ENCODE results near the gene CD69. TPM values are rescaled to one million over a fixed set of nuclear protein-coding genes. Genes with fewer than 3 reads are reported as not detected.

CD69 gene
- total RNA-seq, 4 donors from 2014 or later, result 4.4 to 83.3 (median 9.1) TPM

DNA sequence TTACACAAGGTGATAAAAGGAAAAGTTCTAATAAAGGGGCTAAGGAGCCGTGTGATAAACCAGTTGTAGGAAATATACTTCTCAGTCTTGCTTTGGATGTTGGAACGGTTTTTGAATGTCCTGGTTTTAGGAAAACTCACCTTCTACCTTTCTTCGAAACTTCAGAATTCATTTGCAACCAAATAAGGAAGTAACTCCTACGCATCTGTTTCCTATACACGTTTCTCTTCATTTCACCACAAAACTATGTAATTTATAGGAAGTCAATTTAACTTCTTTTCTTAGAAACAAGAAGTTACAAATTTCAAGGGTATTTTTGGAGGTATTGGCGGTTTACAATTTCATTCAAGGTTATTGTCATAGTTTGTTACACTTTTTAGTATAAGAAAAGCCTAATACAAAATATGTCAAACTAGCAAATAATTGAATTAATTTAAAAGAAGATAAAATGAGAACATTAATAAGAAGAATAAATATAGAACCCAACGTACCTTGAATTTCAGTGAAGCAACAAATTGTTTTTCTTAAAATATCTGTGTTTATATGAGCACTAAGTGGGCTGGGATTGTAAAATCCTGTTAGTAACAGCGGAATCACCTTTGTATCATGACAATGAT is 33.2 kb upstream of the CD69 start:
- TF ChIP-seq, protein P1, sequence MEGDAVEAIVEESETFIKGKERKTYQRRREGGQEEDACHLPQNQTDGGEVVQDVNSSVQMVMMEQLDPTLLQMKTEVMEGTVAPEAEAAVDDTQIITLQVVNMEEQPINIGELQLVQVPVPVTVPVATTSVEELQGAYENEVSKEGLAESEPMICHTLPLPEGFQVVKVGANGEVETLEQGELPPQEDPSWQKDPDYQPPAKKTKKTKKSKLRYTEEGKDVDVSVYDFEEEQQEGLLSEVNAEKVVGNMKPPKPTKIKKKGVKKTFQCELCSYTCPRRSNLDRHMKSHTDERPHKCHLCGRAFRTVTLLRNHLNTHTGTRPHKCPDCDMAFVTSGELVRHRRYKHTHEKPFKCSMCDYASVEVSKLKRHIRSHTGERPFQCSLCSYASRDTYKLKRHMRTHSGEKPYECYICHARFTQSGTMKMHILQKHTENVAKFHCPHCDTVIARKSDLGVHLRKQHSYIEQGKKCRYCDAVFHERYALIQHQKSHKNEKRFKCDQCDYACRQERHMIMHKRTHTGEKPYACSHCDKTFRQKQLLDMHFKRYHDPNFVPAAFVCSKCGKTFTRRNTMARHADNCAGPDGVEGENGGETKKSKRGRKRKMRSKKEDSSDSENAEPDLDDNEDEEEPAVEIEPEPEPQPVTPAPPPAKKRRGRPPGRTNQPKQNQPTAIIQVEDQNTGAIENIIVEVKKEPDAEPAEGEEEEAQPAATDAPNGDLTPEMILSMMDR (IDR thresholded peaks at IDR 0.05), result no peak
- no peak for TF ChIP-seq POLR2A (IDR thresholded peaks at IDR 0.05)
- DNase-seq, result no peak

DNA sequence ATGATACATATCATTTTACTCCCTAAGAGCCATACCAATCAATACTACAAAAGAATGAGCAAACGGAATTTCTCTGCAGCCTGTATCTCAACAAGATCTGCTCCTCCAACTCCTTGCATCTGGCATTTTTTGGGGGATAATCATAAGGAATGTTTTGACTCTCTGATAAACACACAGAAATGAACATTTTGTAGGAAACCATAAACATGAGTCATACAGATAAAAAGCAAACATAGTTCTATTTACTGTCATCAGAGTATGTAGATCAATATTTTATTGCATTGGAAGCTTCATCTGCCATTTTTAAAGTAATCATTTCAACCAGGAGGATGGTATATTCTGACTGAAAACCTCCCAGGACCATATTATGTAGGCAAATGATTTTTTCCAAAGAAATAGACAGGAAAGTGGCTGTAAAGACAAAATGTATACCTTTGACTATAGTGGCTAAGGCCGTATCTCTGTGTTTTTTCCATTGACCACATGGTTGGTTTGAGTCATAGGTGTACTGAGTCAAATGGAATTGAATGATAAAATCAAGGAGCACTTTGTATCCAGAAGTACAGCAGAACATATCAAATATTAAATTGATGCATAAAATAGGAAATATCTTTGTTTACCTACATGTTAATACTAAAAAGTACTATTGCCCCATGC is 32.4 kb upstream of the CD69 start:
- peaks cover 0 to 8% (median 0%) of the 10 kb centered on the region in 4 donors for H3K4me1 ChIP-seq
- H3K9me3 ChIP-seq, result no peaks in the 10 kb centered on the region
- H3K36me3 ChIP-seq, result no peaks in the 10 kb centered on the region
- H3K27ac ChIP-seq, result no peak overlapping the region
- H3K27me3 ChIP-seq, result no peaks in the 10 kb centered on the region
- no peak for TF ChIP-seq POLR2A (IDR thresholded peaks at IDR 0.05)
- TF ChIP-seq, protein P1 (IDR thresholded peaks at IDR 0.05), result no peak
- DNase-seq, result no peak
- no peak overlapping the region for H3K4me3 ChIP-seq

More for the DNA sequence above, 33.2 kb upstream of the CD69 start:
- Histone ChIP-seq H3K4me1 (peaks cover 0 to 8% (median 0%) of the 10 kb centered on the region in 4 donors), H3K4me3 (no peak overlapping the region), H3K9me3 (no peaks in the 10 kb centered on the region), H3K27ac (no peak overlapping the region), H3K27me3 (no peaks in the 10 kb centered on the region), H3K36me3 (no peaks in the 10 kb centered on the region)

DNA sequence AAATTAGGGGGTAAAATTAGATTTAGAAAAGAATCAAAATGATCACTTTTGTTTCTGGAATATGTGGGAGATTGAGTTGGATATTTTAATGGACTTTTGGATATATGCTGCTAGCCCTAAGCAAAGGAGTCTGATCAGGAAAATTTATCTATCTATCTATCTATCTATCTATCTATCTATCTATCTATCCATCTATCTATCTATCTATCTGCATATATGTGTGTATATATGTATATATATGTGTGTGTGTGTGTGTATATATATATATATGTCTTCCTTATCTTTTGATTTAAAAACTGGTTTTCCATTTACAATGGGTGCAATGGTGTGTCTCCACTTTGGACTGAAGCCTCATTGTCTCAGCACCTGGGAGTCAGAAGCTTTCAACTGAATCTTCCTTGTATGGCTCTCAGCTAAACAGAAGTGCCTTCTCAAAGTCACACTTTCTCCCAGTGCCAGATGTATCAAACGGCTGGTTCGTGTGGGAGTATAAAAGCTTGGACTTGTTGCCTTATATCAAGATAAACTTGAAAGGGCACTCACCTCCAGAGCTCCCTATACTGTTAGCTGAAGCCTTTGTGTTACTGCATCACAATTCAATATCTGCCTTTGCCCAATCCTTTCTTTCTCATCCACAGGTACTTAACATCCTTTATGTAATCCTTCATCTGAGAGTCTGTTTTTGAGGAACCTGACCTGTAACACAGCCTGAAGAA is 31.6 kb upstream of the CD69 start:
- H3K27ac ChIP-seq, result no peak overlapping the region
- H3K9me3 ChIP-seq, result no peaks in the 10 kb centered on the region
- TF ChIP-seq, protein P1 (IDR thresholded peaks at IDR 0.05), result no peak
- TF ChIP-seq POLR2A (IDR thresholded peaks at IDR 0.05), result no peak
- no peaks in the 10 kb centered on the region for H3K27me3 ChIP-seq
- DNase-seq, result no peak
- H3K4me1 ChIP-seq, result peaks cover 0 to 8% (median 0%) of the 10 kb centered on the region in 4 donors
- no peaks in the 10 kb centered on the region for H3K36me3 ChIP-seq
- H3K4me3 ChIP-seq, result no peak overlapping the region

DNA sequence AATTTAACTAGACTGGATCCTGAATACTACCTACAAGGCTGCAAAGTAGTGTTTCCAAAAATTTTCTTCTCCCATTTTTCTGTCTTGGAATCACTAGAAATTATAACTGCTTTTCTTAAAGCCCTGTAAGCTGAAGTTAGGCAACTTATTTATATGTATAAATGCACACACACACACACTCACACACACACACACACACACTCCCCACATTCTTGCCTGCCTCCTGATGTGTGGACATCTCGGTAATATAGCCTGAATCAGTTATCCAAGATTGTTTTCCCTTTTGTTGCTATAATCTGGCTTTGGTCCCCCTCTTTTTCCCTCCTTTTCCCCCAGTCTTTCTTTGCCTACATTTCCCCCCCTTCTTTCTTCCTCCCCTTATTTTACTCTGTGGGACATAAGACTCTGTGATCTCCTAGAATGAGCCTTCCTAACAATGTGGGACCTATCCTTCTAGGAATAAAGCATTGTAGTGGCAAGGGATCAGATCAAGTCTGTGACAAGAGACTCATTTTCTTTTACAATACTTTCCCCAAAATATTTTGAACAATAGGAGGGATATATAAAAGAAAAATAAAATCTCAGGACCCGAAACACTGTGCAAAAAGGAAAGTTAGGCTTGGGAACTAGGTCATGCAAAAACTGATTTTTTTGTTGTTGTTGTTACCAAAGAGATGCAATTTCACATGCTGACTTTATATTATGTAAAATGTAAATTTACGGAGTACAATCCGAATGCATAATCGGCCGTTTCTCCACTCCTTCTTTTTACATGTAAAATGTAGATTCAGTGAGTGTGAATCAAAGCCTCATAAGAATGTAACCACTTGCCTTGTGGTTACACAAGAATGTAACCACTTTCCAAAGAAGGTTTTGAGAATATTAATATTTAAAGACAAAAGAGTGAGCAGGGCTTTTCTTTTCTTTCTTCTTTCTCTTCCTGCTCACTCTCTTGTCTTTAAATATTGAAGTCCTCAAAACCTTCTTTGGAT is 26.3 kb upstream of the CD69 start:
- no peak overlapping the region for H3K4me3 ChIP-seq
- H3K27me3 ChIP-seq, result no peaks in the 10 kb centered on the region
- DNase-seq, result no peak
- peak overlapping the region in 1 of 4 donors; percentile 15 for H3K27ac ChIP-seq
- H3K4me1 ChIP-seq, result no peaks in the 10 kb centered on the region
- TF ChIP-seq POLR2A (IDR thresholded peaks at IDR 0.05), result no peak
- TF ChIP-seq, protein P1 (IDR thresholded peaks at IDR 0.05), result no peak
- H3K9me3 ChIP-seq, result no peaks in the 10 kb centered on the region
- no peaks in the 10 kb centered on the region for H3K36me3 ChIP-seq

DNA sequence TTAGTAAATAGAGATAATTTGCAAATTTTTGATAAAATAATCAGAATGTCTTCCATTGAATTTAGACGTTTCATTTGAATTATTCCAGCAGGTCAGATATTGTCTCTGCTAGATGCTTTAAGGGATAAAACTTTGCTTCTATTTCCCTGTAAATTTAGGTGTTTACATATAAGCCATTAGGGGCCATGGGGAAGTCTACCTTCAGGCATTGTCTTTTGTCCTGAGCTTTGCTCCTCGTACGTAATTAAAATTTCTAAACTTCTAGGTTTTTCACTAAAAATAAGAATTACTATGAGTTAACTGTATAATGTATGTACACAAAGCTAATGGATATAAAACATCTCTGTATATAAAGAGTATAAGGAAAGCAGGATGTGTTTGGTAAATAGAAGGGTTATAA is 24.1 kb upstream of the CD69 start:
- Histone ChIP-seq H3K4me1 (no peaks in the 10 kb centered on the region), H3K27me3 (no peaks in the 10 kb centered on the region), H3K27ac (no peak overlapping the region), H3K4me3 (no peak overlapping the region), H3K9me3 (no peaks in the 10 kb centered on the region), H3K36me3 (no peaks in the 10 kb centered on the region)
- DNase-seq, result no peak
- TF ChIP-seq, protein P1 (IDR thresholded peaks at IDR 0.05), result no peak
- TF ChIP-seq POLR2A (IDR thresholded peaks at IDR 0.05), result no peak
